ENCODE results near the gene HOXD1. TPM values are rescaled to one million over a fixed set of nuclear protein-coding genes. Genes with fewer than 3 reads are reported as not detected.

Gene HOXD1
- total and polyA plus RNA-seq, 2 donors (not counting 3 experiments of a cell fraction or from before 2014, with no cell fraction given) = 6.6 to 10.4 TPM

GRCh38 chr2:176146645-176147044 lies 41.8 kb upstream of the HOXD1 start:
- Histone ChIP-seq H3K4me1 (ENCODE audit: control insufficient read depth, extremely low read depth, insufficient read depth, low read length) (no peaks in the 10 kb centered on the region), H3K9me3 (replicated peaks; ENCODE audit: control insufficient read depth, insufficient read depth, low read length) (no peaks in the 10 kb centered on the region), H3K4me2 (ENCODE audit: insufficient read depth, low read length) (no peak overlapping the region), H3K27ac (ENCODE audit: insufficient read depth, low read depth, low read length) (no peak overlapping the region), H3K79me2 (ENCODE audit: control insufficient read depth, insufficient read depth, low read length) (peaks cover 62% of the 10 kb centered on the region), H3K9me1 (replicated peaks; ENCODE audit: control insufficient read depth, extremely low read depth, insufficient read depth, low read length) (no peaks in the 10 kb centered on the region), H4K20me1 (replicated peaks; ENCODE audit: control insufficient read depth, extremely low read depth, insufficient read depth, low read length) (no peaks in the 10 kb centered on the region), H3K9ac (replicated peaks; ENCODE audit: extremely low read depth, insufficient read depth, low read length) (no peak overlapping the region), H3K4me3 (replicated peaks in 1 of 3; ENCODE audit: insufficient read depth in 1 of 3, low read depth in 1 of 3, low read length in 3 of 3) (no peak overlapping the region), H3K36me3 (ENCODE audit: control insufficient read depth in 2 of 2, extremely low read depth in 1 of 2, insufficient read depth in 2 of 2, low read length in 2 of 2) (peaks cover 2 to 9% of the 10 kb centered on the region in 2 experiments), H2AFZ (ENCODE audit: low read depth, low read length) (no peak overlapping the region), H3K27me3 (ENCODE audit: control insufficient read depth in 2 of 2, insufficient read depth in 2 of 2, low read length in 2 of 2) (no peaks in the 10 kb centered on the region)
- DNase-seq (ENCODE audit: low read depth, low spot score) (no peak), FAIRE-seq (no peak)
- ChIA-PET POLR2A (no interaction called here), CTCF (interaction anchor here (1.9 to 9.3 kb wide), 2 partner anchors 307 to 408 kb away, joined by 7 to 338 read pairs; no protein-coding TSS in a partner anchor)
- BruUV-seq (replicated peaks) = no TSS peak
- intact Hi-C loops (cut with micrococcal nuclease) (no loop called here), dilution Hi-C loops (cut with MboI; ENCODE audit: extremely low pct_ligation_motif_present, low sequenced_read_pairs) (loop anchor here (25.0 kb wide), 1 partner anchor 491 kb away; no protein-coding TSS in a partner anchor)
- no peak for TF ChIP-seq GATA2 (IDR thresholded peaks at IDR 0.05; ENCODE audit: insufficient read depth, insufficient read length, low read depth, low read length)
- no peak for TF ChIP-seq FOS (IDR thresholded peaks at IDR 0.05; ENCODE audit: borderline replicate concordance, insufficient read depth, low read length)
- TF ChIP-seq POLR2A (IDR thresholded peaks at IDR 0.05; ENCODE audit: low read depth, low read length) = no peak

GRCh38 chr2:176147210-176147799 lies 41.2 kb upstream of the HOXD1 start:
- Histone ChIP-seq H3K4me2 (ENCODE audit: insufficient read depth, low read length) (no peak overlapping the region), H3K79me2 (ENCODE audit: control insufficient read depth, insufficient read depth, low read length) (peaks cover 56% of the 10 kb centered on the region), H4K20me1 (replicated peaks; ENCODE audit: control insufficient read depth, extremely low read depth, insufficient read depth, low read length) (no peaks in the 10 kb centered on the region), H3K36me3 (ENCODE audit: control insufficient read depth in 2 of 2, extremely low read depth in 1 of 2, insufficient read depth in 2 of 2, low read length in 2 of 2) (peaks cover 2 to 10% of the 10 kb centered on the region in 2 experiments), H3K9me1 (replicated peaks; ENCODE audit: control insufficient read depth, extremely low read depth, insufficient read depth, low read length) (no peaks in the 10 kb centered on the region), H2AFZ (ENCODE audit: low read depth, low read length) (no peak overlapping the region), H3K4me3 (replicated peaks in 1 of 3; ENCODE audit: insufficient read depth in 1 of 3, low read depth in 1 of 3, low read length in 3 of 3) (no peak overlapping the region), H3K4me1 (ENCODE audit: control insufficient read depth, extremely low read depth, insufficient read depth, low read length) (no peaks in the 10 kb centered on the region), H3K27ac (ENCODE audit: insufficient read depth, low read depth, low read length) (no peak overlapping the region), H3K9ac (replicated peaks; ENCODE audit: extremely low read depth, insufficient read depth, low read length) (no peak overlapping the region), H3K27me3 (ENCODE audit: control insufficient read depth in 2 of 2, insufficient read depth in 2 of 2, low read length in 2 of 2) (no peaks in the 10 kb centered on the region), H3K9me3 (replicated peaks; ENCODE audit: control insufficient read depth, insufficient read depth, low read length) (no peaks in the 10 kb centered on the region)
- TF ChIP-seq EZH2 (IDR thresholded peaks at IDR 0.05; ENCODE audit: borderline replicate concordance, low read depth, low read length, severe bottlenecking) (no peak), MYC (IDR thresholded peaks at IDR 0.05; ENCODE audit: low read depth, low read length) (no peak), JUN (IDR thresholded peaks at IDR 0.05; ENCODE audit: borderline replicate concordance, insufficient read depth, insufficient read length, low read depth) (no peak), FOS (IDR thresholded peaks at IDR 0.05; ENCODE audit: borderline replicate concordance, insufficient read depth, low read length) (no peak), POLR2AphosphoS5 (IDR thresholded peaks at IDR 0.05; ENCODE audit: insufficient read depth, low read depth, low read length) (no peak), MAX (IDR thresholded peaks at IDR 0.05; ENCODE audit: insufficient read depth, insufficient read length) (no peak), POLR2A (IDR thresholded peaks at IDR 0.05; ENCODE audit: low read depth, low read length) (no peak)
- ChIA-PET POLR2A (no interaction called here), CTCF (interaction anchor here (0.6 to 9.3 kb wide), 4 partner anchors 306 to 504 kb away, joined by 3 to 338 read pairs (median 7); no protein-coding TSS in a partner anchor)
- no peak for DNase-seq (ENCODE audit: low read depth, low spot score)
- intact Hi-C loops (cut with micrococcal nuclease) = no loop called here
- no TSS peak for BruUV-seq (replicated peaks)
- dilution Hi-C loops (cut with MboI; ENCODE audit: extremely low pct_ligation_motif_present, low sequenced_read_pairs) = loop anchor here (25.0 kb wide), 1 partner anchor 490 kb away; no protein-coding TSS in a partner anchor
- no peak for FAIRE-seq

Data from endothelial cell of umbilical vein (primary cell).